HepG2 (cell line): ENCODE measurements around the gene TMEM145. TPM values are rescaled to one million over a fixed set of nuclear protein-coding genes. Genes with fewer than 3 reads are reported as not detected.

Experiments
- ATAC-seq: fragments of 200-7000 bp; cut with Tn5 transposase; 3 replicates; pipeline ENCODE4 v1.9.1; 2020; ENCODE audit warnings: mild to moderate bottlenecking, moderate library complexity
- BruUV-seq: library from RNA; stranded (reverse); fragments of 400-500 nt; replicated peaks from 2 replicates; lab custom pipeline; 2021; lab: Mats Ljungman, UMichigan
- CTCF ChIA-PET: fragments of 300-600 bp; formaldehyde crosslinking; extraction: SDS; loops from one replicate; lab custom pipeline; 2021; ENCODE audit warnings: low total read pairs, inconsistent platforms, low intra/inter-chr PET ratio; lab: Yijun Ruan, JAX
- POLR2A ChIA-PET: fragments of 350-600 bp; sonication (Branson Sonifier 250); formaldehyde crosslinking; loops from one replicate; lab custom pipeline; 2020; ENCODE audit warnings: antibody characterized with exemption, inconsistent platforms; lab: Yijun Ruan, JAX
- DNase-seq: peaks from one replicate; pipeline ENCODE4 v3.0.0-alpha.2; 2015; ENCODE audit warnings: low spot score
- FAIRE-seq: peaks from 3 replicates; lab custom pipeline; 2011; peaks lifted over from hg19 to GRCh38; lab: Jason Lieb, UNC
- H2AFZ ChIP-seq: one replicate; pipeline ENCODE4 v1.6.1; 2011; ENCODE audit warnings: low read length, inconsistent platforms
- H3K27ac ChIP-seq: fragments of 300-600 bp; 3 replicates; pipeline ENCODE4 v1.8.0; 2011; ENCODE audit warnings: mixed run types, mild to moderate bottlenecking, mixed read lengths, low read length, inconsistent platforms; ENCODE audit not compliant: insufficient read depth; ENCODE audit errors: extremely low read length
- H3K27me3 ChIP-seq, 2 experiments: fragments of 200-600 bp in 1 of 2; 2 replicates in 1 of 2; 3 replicates in 1 of 2; pipeline versions ENCODE4 v1.6.0 to v1.8.0; 2011; ENCODE audit warnings: low read length in 2 of 2, mild to moderate bottlenecking in 2 of 2, moderate library complexity in 2 of 2, inconsistent platforms in 1 of 2; ENCODE audit not compliant: insufficient read depth in 2 of 2, control insufficient read depth in 1 of 2
- H3K36me3 ChIP-seq, 2 experiments: fragments of 200-600 bp in 1 of 2; replicated peaks in 1 of 2; 2 replicates in 1 of 2; 3 replicates in 1 of 2; pipeline versions ENCODE4 v1.5.1 to v1.8.0; 2011; ENCODE audit warnings: low read length in 2 of 2, inconsistent platforms in 1 of 2; ENCODE audit not compliant: insufficient read depth in 2 of 2, control insufficient read depth in 1 of 2
- H3K4me1 ChIP-seq: 2 replicates; pipeline ENCODE4 v1.5.1; 2012; ENCODE audit warnings: low read length, inconsistent platforms; ENCODE audit not compliant: insufficient read depth
- H3K4me2 ChIP-seq: 2 replicates; pipeline ENCODE4 v1.6.0; 2011; ENCODE audit warnings: low read depth, low read length, inconsistent platforms
- H3K4me3 ChIP-seq, 3 experiments: fragments of 200-600 bp in 1 of 3; sonication (generic), shearing (Covaris generic) in 1 of 3; replicated peaks in 1 of 3; 2 replicates each; pipeline ENCODE4 v1.5.1; 2011 to 2016; ENCODE audit warnings: low read length in 3 of 3, inconsistent platforms in 2 of 3, low read depth in 2 of 3, mild to moderate bottlenecking in 2 of 3, control low read depth in 1 of 3, mixed read lengths in 1 of 3; ENCODE audit not compliant: insufficient read depth in 1 of 3
- H3K79me2 ChIP-seq: one replicate; pipeline ENCODE4 v1.6.1; 2011; ENCODE audit warnings: low read length, inconsistent platforms; ENCODE audit not compliant: insufficient read depth
- H3K9ac ChIP-seq: 2 replicates; pipeline ENCODE4 v1.6.0; 2011; ENCODE audit warnings: mild to moderate bottlenecking, low read depth, low read length, inconsistent platforms; ENCODE audit not compliant: insufficient read depth
- H3K9me3 ChIP-seq: 2 replicates; pipeline ENCODE4 v1.5.1; 2012; ENCODE audit warnings: mild to moderate bottlenecking, low read length
- H4K20me1 ChIP-seq: 2 replicates; pipeline ENCODE4 v1.6.0; 2011; ENCODE audit warnings: inconsistent platforms, mild to moderate bottlenecking, low read length, moderate library complexity; ENCODE audit not compliant: insufficient read depth
- ARNTL ChIP-seq: sonication (generic); formaldehyde crosslinking; IDR thresholded peaks from 2 replicates; pipeline ENCODE4 v1.4.0; 2020; ENCODE audit warnings: mild to moderate bottlenecking, missing genetic modification reagents
- ELF1 ChIP-seq: sonication (generic); formaldehyde crosslinking; IDR thresholded peaks from 2 replicates; pipeline ENCODE4 v1.4.0; 2020; ENCODE audit warnings: missing genetic modification reagents
- HMG20A ChIP-seq: IDR thresholded peaks from 2 replicates; pipeline ENCODE4 v1.6.1; 2016; ENCODE audit warnings: borderline replicate concordance
- HNF4G ChIP-seq, 2 experiments: sonication (generic) in 1 of 2; formaldehyde crosslinking in 1 of 2; IDR thresholded peaks; 2 replicates each; pipeline versions ENCODE4 v1.4.0 to v1.6.1; 2011 to 2020; ENCODE audit warnings: borderline replicate concordance in 2 of 2, low read depth in 2 of 2, mild to moderate bottlenecking in 2 of 2, low read length in 1 of 2, missing genetic modification reagents in 1 of 2, moderate library complexity in 1 of 2
- MBD4 ChIP-seq: IDR thresholded peaks from 2 replicates; pipeline ENCODE4 v1.6.1; 2012; ENCODE audit warnings: low read length, inconsistent platforms, borderline replicate concordance
- POLR2A ChIP-seq, 2 experiments: IDR thresholded peaks; 2 replicates each; pipeline ENCODE4 v1.6.1; 2011; ENCODE audit warnings: low read depth in 2 of 2, low read length in 2 of 2, mild to moderate bottlenecking in 1 of 2, moderate library complexity in 1 of 2; ENCODE audit not compliant: insufficient read depth in 1 of 2
- SPEN ChIP-seq: sonication (generic); formaldehyde crosslinking; IDR thresholded peaks from 2 replicates; pipeline ENCODE4 v1.5.1; 2020; ENCODE audit warnings: low read depth, mild to moderate bottlenecking, missing genetic modification reagents
- YEATS2 ChIP-seq: sonication (generic); formaldehyde crosslinking; IDR thresholded peaks from 2 replicates; pipeline ENCODE4 v1.4.0; 2020; ENCODE audit warnings: missing genetic modification reagents, borderline replicate concordance
- ZFP36 ChIP-seq: fragments of 150-350 bp; IDR thresholded peaks from 2 replicates; pipeline ENCODE4 v1.6.1; 2018; ENCODE audit warnings: borderline replicate concordance, low read length, low read depth; ENCODE audit not compliant: partially characterized antibody
- ZIK1 ChIP-seq: sonication (generic); formaldehyde crosslinking; IDR thresholded peaks from 2 replicates; pipeline ENCODE4 v1.5.0; 2020; ENCODE audit warnings: mild to moderate bottlenecking, low read depth, missing genetic modification reagents, borderline replicate concordance
- ZNF225 ChIP-seq: sonication (generic); formaldehyde crosslinking; IDR thresholded peaks from 2 replicates; pipeline ENCODE4 v1.4.0; 2020; ENCODE audit warnings: mild to moderate bottlenecking, missing genetic modification reagents
- ZNF34 ChIP-seq: sonication (generic); formaldehyde crosslinking; IDR thresholded peaks from 2 replicates; pipeline ENCODE4 v1.4.0; 2020; ENCODE audit warnings: mild to moderate bottlenecking, missing genetic modification reagents, borderline replicate concordance
- WGBS: methylation state at CpG from one replicate; pipeline ENCODE4 v1.1.6; 2017; ENCODE audit warnings: low lambda C conversion rate; 5-methylcytosine and 5-hydroxymethylcytosine counted together
- in situ Hi-C: cut with HindIII; loops from 2 replicates; pipeline ENCODE4 v1.10.0; 2017; ENCODE audit warnings: low pct_unique_long_range_greater_than_20kb; ENCODE audit not compliant: extremely low pct_ligation_motif_present
- intact Hi-C: fragments of 100-400 bp; cut with micrococcal nuclease; formaldehyde crosslinking; loops from one replicate; pipeline ENCODE4 v1.10.0; 2022; ENCODE audit not compliant: unreplicated experiment
- polyA plus RNA-seq, 8 experiments: library from polyadenylated mRNA; depleted of rRNA in 3 of 8; stranded (reverse) in 7 of 8; unstranded in 1 of 8; fragments of >200 nt; fragmentation: Illumina TruSeq in 4 of 8; extraction: Trizol in 4 of 8; gene quantifications; 2 replicates each; pipeline versions ENCODE4 v1.2.1 to v1.2.3, GENCODE V29; 2011 to 2016; ENCODE audit warnings: low read depth in 4 of 8, missing spikeins in 1 of 8, mixed read lengths in 1 of 8; ENCODE audit not compliant: insufficient read depth in 1 of 8
- total RNA-seq, 5 experiments: library from RNA; depleted of rRNA; stranded (reverse); fragments of >200 nt; fragmentation: Illumina TruSeq; extraction: Trizol; gene quantifications; 2 replicates each; pipeline ENCODE4 v1.2.3, GENCODE V29; 2016; ENCODE audit warnings: low read depth in 1 of 5
- TF ChIP-seq, protein P1 (sequence below): sonication (generic); formaldehyde crosslinking; IDR thresholded peaks from 2 replicates; pipeline ENCODE4 v1.4.0; 2020; ENCODE audit warnings: mild to moderate bottlenecking, missing genetic modification reagents
- TF ChIP-seq, protein P2 (sequence below), 2 experiments: IDR thresholded peaks; 2 replicates each; pipeline ENCODE4 v1.6.1; 2011 to 2012; ENCODE audit warnings: low read length in 2 of 2, borderline replicate concordance in 1 of 2, low read depth in 1 of 2, mild to moderate bottlenecking in 1 of 2, moderate library complexity in 1 of 2
- TF ChIP-seq, protein P3 (sequence below): sonication (generic); formaldehyde crosslinking; IDR thresholded peaks from 2 replicates; pipeline ENCODE4 v1.5.0; 2020; ENCODE audit warnings: missing genetic modification reagents, mild to moderate bottlenecking, borderline replicate concordance

The TMEM145 gene
- total and polyA plus RNA-seq, 2 of the 13 experiments (the other 11 are each of a cell fraction or from before 2014, with no cell fraction given), result 0.07 to 5.1 TPM

DNA sequence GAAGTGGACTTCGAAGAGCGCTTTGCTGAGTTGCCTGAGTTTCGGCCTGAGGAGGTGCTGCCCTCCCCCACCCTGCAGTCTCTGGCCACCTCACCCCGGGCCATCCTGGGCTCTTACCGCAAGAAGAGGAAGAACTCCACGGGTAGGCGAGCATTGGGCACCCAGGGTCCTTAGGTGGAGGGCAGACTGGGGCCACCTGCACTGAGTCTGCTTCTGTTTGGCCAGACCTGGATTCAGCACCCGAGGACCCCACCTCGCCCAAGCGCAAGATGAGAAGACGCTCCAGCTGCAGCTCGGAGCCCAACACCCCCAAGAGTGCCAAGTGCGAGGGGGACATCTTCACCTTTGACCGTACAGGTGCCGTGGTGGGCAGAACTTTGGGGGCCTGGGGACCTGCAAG, 19.2 kb upstream of the TMEM145 start:
- H3K27ac ChIP-seq, result no peak overlapping the region
- in situ Hi-C loops, result loop anchor here (5.0 kb wide), 1 partner anchor 162 kb away; the partner anchor contains the start of gene POU2F2
- no peak overlapping the region for H3K4me3 ChIP-seq
- H3K36me3 ChIP-seq, result peaks cover 20 to 57% of the 10 kb centered on the region in 2 experiments; a peak in 4 of 5 replicates
- ATAC-seq (no peak), FAIRE-seq (no peak), DNase-seq (no peak)
- BruUV-seq, result TSS peak; percentile 10
- 97% methylated on average over 7 of the region's 15 CpGs for WGBS
- ChIA-PET CTCF (no interaction called here), POLR2A (interaction anchor here (1.5 kb wide), 1 partner anchor 51 kb away, joined by 3 read pairs; no protein-coding TSS in a partner anchor)
- no peak overlapping the region for H3K4me2 ChIP-seq
- H3K4me1 ChIP-seq, result no peaks in the 10 kb centered on the region
- no peaks in the 10 kb centered on the region for H3K9me3 ChIP-seq
- intact Hi-C loops, result no loop called here
- TF ChIP-seq ZNF225 (CRISPR knock-in tag), result no peak
- TF ChIP-seq, protein P1, sequence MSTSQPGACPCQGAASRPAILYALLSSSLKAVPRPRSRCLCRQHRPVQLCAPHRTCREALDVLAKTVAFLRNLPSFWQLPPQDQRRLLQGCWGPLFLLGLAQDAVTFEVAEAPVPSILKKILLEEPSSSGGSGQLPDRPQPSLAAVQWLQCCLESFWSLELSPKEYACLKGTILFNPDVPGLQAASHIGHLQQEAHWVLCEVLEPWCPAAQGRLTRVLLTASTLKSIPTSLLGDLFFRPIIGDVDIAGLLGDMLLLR, result no peak
- no peak for TF ChIP-seq MBD4
- TF ChIP-seq, protein P2, sequence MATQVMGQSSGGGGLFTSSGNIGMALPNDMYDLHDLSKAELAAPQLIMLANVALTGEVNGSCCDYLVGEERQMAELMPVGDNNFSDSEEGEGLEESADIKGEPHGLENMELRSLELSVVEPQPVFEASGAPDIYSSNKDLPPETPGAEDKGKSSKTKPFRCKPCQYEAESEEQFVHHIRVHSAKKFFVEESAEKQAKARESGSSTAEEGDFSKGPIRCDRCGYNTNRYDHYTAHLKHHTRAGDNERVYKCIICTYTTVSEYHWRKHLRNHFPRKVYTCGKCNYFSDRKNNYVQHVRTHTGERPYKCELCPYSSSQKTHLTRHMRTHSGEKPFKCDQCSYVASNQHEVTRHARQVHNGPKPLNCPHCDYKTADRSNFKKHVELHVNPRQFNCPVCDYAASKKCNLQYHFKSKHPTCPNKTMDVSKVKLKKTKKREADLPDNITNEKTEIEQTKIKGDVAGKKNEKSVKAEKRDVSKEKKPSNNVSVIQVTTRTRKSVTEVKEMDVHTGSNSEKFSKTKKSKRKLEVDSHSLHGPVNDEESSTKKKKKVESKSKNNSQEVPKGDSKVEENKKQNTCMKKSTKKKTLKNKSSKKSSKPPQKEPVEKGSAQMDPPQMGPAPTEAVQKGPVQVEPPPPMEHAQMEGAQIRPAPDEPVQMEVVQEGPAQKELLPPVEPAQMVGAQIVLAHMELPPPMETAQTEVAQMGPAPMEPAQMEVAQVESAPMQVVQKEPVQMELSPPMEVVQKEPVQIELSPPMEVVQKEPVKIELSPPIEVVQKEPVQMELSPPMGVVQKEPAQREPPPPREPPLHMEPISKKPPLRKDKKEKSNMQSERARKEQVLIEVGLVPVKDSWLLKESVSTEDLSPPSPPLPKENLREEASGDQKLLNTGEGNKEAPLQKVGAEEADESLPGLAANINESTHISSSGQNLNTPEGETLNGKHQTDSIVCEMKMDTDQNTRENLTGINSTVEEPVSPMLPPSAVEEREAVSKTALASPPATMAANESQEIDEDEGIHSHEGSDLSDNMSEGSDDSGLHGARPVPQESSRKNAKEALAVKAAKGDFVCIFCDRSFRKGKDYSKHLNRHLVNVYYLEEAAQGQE (IDR thresholded peaks at IDR 0.05; ENCODE audit: borderline replicate concordance in 1 of 2, low read depth in 1 of 2, low read length in 2 of 2), result no peak
- no peak for TF ChIP-seq POLR2A (IDR thresholded peaks at IDR 0.05; ENCODE audit: insufficient read depth in 1 of 2, low read depth in 2 of 2, low read length in 2 of 2)
- TF ChIP-seq, protein P3, sequence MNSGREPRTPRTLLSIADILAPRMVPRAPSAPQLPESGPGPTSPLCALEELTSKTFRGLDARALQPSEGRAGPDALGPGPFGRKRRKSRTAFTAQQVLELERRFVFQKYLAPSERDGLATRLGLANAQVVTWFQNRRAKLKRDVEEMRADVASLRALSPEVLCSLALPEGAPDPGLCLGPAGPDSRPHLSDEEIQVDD (CRISPR knock-in tag), result no peak
- TF ChIP-seq HMG20A (CRISPR knock-in tag), result no peak
- no peak for TF ChIP-seq ELF1 (CRISPR knock-in tag)
- no peak for TF ChIP-seq YEATS2 (CRISPR knock-in tag)
- TF ChIP-seq ZFP36, result no peak
- TF ChIP-seq ARNTL (CRISPR knock-in tag), result no peak
- no peak for TF ChIP-seq SPEN (CRISPR knock-in tag)
- TF ChIP-seq ZNF34, result no peak
- TF ChIP-seq HNF4G (IDR thresholded peaks at IDR 0.05; ENCODE audit: borderline replicate concordance, low read depth, low read length), result no peak
- TF ChIP-seq HNF4G (CRISPR knock-in tag; IDR thresholded peaks at IDR 0.05; ENCODE audit: borderline replicate concordance, low read depth), result no peak
- no peak for TF ChIP-seq ZIK1
- no peak overlapping the region for H3K9ac ChIP-seq
- no peaks in the 10 kb centered on the region for H4K20me1 ChIP-seq
- H3K79me2 ChIP-seq, result no peaks in the 10 kb centered on the region
- H2AFZ ChIP-seq, result no peak overlapping the region
- H3K27me3 ChIP-seq, result no peaks in the 10 kb centered on the region
